ENCODE results near the gene FEN1. TPM values are rescaled to one million over a fixed set of nuclear protein-coding genes. Genes with fewer than 3 reads are reported as not detected.

FEN1 gene
- total and polyA plus RNA-seq, 7 donors: 5.7 to 30.3 (median 10.3) TPM

DNA sequence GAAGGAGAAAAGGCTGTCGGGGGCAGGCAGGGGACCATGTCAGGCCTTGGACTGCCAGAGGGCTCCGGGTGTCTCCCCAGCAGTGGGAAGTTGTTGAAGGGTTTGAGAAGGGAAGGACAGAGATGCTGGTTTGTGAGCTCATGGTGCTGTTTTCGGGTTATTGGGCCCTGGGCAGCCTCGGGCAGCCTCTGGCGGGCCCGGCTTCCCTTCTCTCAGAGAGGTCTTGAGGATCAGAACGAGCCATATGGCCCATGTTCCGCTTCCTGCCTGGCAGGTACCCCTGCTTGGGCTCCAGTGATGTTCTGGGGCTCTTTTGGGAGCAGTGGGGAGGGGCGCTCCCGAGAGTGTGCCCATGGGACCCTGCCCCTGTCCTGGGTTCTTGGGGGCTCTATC lies 30.5 kb upstream of the FEN1 start:
- Histone ChIP-seq H3K36me3 (ENCODE audit: insufficient read depth in 1 of 2, low read depth in 1 of 2) (no peaks in the 10 kb centered on the region), H3K9me3 (no peaks in the 10 kb centered on the region), H3K27me3 (ENCODE audit: insufficient read depth in 3 of 3, low read length in 2 of 3) (peaks cover 0 to 26% (median 8%) of the 10 kb centered on the region in 3 donors), H3K4me3 (no peak overlapping the region), H3K27ac (no peak overlapping the region), H3K4me1 (no peaks in the 10 kb centered on the region)
- intact Hi-C loops (cut with DNase I): no loop called here
- ATAC-seq (no peak), DNase-seq (no peak)
- 59 to 71% (median 61%) methylated on average over 8 to 10 of the region's 10 CpGs for WGBS, 3 donors
- TF ChIP-seq, protein P1, sequence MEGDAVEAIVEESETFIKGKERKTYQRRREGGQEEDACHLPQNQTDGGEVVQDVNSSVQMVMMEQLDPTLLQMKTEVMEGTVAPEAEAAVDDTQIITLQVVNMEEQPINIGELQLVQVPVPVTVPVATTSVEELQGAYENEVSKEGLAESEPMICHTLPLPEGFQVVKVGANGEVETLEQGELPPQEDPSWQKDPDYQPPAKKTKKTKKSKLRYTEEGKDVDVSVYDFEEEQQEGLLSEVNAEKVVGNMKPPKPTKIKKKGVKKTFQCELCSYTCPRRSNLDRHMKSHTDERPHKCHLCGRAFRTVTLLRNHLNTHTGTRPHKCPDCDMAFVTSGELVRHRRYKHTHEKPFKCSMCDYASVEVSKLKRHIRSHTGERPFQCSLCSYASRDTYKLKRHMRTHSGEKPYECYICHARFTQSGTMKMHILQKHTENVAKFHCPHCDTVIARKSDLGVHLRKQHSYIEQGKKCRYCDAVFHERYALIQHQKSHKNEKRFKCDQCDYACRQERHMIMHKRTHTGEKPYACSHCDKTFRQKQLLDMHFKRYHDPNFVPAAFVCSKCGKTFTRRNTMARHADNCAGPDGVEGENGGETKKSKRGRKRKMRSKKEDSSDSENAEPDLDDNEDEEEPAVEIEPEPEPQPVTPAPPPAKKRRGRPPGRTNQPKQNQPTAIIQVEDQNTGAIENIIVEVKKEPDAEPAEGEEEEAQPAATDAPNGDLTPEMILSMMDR (IDR thresholded peaks at IDR 0.05): no peak

- WGBS, 3 donors: 19 to 25% (median 23%) methylated on average over 15 of the region's 15 CpGs
- Histone ChIP-seq H3K4me1 (no peaks in the 10 kb centered on the region), H3K4me3 (no peak overlapping the region), H3K27me3 (ENCODE audit: insufficient read depth in 3 of 3, low read length in 2 of 3) (peaks cover 0 to 26% (median 8%) of the 10 kb centered on the region in 3 donors), H3K9me3 (no peaks in the 10 kb centered on the region), H3K27ac (no peak overlapping the region), H3K36me3 (ENCODE audit: insufficient read depth in 1 of 2, low read depth in 1 of 2) (no peaks in the 10 kb centered on the region)
- DNase-seq (no peak), ATAC-seq (no peak)
- TF ChIP-seq, protein P1 (IDR thresholded peaks at IDR 0.05): no peak
- intact Hi-C loops (cut with DNase I): no loop called here
These were observed 29.9 kb upstream of the FEN1 start for GRCh38 chr11:61762798-61763197.

DNA sequence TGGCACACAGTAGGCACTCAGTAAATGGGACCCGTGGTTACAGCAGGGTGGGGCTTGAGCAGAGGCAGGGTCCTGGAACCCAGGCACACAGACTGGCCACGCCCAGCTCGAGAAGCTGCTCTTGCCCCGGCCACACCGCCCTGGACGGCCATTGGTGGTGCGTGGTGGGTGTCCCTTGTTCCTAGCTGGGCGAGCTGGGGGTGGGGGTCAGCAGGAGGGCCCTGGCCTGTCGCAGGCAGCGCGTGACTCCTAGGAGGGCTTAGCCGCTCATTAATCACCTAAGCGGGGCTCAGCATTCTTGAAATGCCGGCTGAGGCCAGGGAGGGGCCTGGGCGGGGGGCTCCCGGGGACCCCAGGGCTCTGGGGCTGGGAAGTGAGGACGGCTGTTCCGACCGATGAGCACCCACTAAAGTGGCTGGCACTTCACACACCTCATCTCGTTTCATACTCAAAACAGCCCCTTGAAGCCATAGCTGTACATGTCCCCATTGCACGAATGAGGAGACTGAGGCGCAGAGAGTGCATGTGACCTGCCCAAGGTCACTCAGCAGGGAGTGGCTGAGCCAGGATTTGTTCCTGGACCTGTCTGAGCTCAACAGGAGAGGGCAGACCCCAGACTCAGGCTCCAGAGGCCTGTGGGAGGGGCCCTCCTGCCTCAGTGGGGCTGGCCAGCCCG lies 28.6 kb upstream of the FEN1 start:
- Histone ChIP-seq H3K9me3 (no peaks in the 10 kb centered on the region), H3K27ac (no peak overlapping the region), H3K27me3 (ENCODE audit: insufficient read depth in 3 of 3, low read length in 2 of 3) (peaks cover 0 to 26% (median 8%) of the 10 kb centered on the region in 3 donors), H3K36me3 (ENCODE audit: insufficient read depth in 1 of 2, low read depth in 1 of 2) (no peaks in the 10 kb centered on the region), H3K4me1 (no peaks in the 10 kb centered on the region), H3K4me3 (no peak overlapping the region)
- WGBS, 3 donors: 56 to 63% (median 56%) methylated on average over 23 of the region's 23 CpGs
- ATAC-seq: no peak
- DNase-seq: no peak
- intact Hi-C loops (cut with DNase I): no loop called here
- TF ChIP-seq, protein P1 (IDR thresholded peaks at IDR 0.05): no peak

DNA sequence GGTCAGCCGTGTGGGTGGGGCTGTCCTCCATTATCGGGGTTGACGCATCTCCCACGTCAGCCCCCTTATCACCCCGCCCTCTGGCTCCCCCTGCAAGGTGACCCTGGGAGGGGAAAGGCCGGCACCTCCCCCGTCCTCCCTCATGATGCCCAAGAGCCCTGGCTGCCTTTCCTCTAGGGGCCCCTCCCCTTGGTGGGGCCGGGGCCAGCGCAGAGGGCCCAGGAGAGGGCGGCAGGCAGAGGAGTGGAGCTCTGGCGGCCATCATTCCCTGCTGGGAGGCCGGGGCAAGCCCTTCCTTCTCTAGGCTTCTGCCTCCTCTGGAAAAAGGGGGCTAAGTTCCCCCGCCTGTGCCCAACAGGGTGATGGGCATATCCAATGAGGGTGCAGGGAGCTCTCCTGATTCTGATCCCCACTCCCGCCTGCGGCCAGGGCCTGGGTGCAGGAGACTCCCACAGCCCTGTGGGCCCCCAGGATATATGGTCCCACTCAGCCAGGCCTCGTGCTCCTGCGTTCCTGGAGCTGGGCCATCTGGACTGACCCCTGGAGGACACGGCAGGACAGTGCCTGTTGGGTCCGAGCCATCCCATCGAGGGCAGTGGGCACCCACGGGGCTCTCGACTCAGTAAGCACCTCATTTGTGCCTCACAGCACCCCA lies 28.0 kb upstream of the FEN1 start:
- Histone ChIP-seq H3K4me1 (no peaks in the 10 kb centered on the region), H3K27ac (no peak overlapping the region), H3K9me3 (no peaks in the 10 kb centered on the region), H3K4me3 (no peak overlapping the region), H3K27me3 (ENCODE audit: insufficient read depth in 3 of 3, low read length in 2 of 3) (peaks cover 0 to 26% (median 8%) of the 10 kb centered on the region in 3 donors), H3K36me3 (ENCODE audit: insufficient read depth in 1 of 2, low read depth in 1 of 2) (no peaks in the 10 kb centered on the region)
- WGBS, 3 donors: 32 to 50% (median 42%) methylated on average over 18 to 22 of the region's 22 CpGs
- TF ChIP-seq, protein P1 (IDR thresholded peaks at IDR 0.05): no peak
- ATAC-seq (no peak), DNase-seq (no peak)
- intact Hi-C loops (cut with DNase I): no loop called here
